ENCODE measurements around the gene MYLK.

Gene MYLK

GRCh38 chr3:123778991-123779622 lies 105.0 kb downstream of the MYLK start:
- in situ Hi-C loops (cut with MboI; ENCODE audit: low sequenced_read_pairs) = no loop called here

- in situ Hi-C loops (cut with MboI; ENCODE audit: low sequenced_read_pairs) = no loop called here
Measured at GRCh38 chr3:123778525-123778924, 105.6 kb downstream of the MYLK start.

- in situ Hi-C loops (cut with MboI; ENCODE audit: low sequenced_read_pairs) = no loop called here
Measured at GRCh38 chr3:123776071-123776782, 107.9 kb downstream of the MYLK start.

DNA sequence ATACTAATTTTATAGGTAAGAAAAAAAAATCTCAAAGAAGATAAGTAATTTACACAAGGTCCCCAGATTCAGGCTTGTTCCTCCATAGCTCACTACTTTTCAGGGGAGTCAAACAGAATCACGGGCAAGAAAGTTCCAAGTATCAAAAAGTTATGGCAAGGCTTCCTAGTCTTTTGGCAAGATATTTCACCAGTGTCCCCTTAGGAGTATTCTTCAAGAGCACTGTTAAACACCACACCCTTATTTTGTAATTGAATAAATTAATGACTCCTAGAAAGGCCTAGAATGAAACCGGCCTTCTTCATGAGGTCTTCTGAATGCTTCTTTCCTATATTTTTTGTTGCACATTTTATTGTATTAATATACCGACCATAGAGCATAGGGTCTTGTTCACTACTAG lies 109.7 kb downstream of the MYLK start:
- in situ Hi-C loops (cut with MboI; ENCODE audit: low sequenced_read_pairs) = no loop called here

DNA sequence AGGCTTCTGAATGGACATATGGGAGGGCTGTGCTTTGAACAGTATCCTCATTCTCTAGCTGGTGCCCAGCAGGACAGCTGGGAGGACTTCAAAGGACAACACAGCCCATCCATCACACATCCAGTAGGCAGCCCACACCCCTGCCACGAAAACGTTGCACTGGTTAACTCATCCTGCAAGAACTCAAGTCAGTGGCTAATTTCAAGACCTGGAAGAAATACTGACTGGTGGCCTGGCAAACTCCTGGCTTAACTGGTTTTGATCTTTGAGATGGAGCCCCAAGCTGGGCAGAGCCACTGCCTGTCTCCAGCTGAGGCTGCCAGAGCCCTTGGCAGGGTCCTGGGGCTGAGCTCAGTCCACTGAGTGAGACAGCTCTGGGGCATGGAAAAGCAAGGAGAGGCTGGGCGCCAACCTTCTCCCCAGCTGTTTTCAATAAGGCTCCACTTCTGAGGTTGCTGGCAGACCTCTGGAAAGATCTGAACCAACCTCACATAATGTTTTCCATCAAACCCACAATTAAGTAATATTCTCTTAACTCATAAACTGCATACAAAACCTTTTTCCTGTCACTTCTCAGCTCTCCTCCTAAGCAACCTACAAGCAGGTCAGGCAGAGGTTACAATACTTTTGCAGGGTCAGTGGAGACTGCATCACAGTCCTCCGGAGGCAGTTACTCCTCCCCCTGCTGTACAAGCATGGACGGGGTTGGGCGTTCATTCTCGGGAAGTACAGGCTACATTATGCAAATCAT lies 110.3 kb downstream of the MYLK start:
- in situ Hi-C loops (cut with MboI; ENCODE audit: low sequenced_read_pairs) = no loop called here

DNA sequence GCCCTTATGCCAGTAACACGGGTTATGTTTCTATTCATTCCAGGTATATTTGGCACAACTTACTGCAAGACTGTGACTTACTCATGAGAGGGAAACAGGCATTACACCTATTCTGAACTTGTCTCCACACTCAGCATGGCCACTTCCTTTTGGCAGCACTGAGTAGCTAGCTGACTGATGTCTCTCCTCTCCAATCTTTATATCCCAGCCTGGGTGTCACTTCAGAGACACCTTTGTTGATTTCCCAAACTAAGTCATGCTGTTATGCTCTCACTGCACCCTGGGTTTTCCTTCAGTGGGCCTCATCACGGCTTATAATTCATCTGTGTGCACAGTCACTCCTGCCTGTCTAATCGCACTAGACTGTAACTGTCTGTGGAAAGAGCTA lies 114.8 kb downstream of the MYLK start:
- in situ Hi-C loops (cut with MboI; ENCODE audit: low sequenced_read_pairs) = no loop called here

- in situ Hi-C loops (cut with MboI; ENCODE audit: low sequenced_read_pairs) = no loop called here
Measured at GRCh38 chr3:123768480-123769355, 115.4 kb downstream of the MYLK start.

- in situ Hi-C loops (cut with MboI; ENCODE audit: low sequenced_read_pairs) = no loop called here
Measured at GRCh38 chr3:123767564-123768292, 116.4 kb downstream of the MYLK start.

- in situ Hi-C loops (cut with MboI; ENCODE audit: low sequenced_read_pairs) = no loop called here
Measured at GRCh38 chr3:123767009-123767372, 117.1 kb downstream of the MYLK start.

- in situ Hi-C loops (cut with MboI; ENCODE audit: low sequenced_read_pairs) = no loop called here
Measured at GRCh38 chr3:123766193-123767008, 117.7 kb downstream of the MYLK start.

DNA sequence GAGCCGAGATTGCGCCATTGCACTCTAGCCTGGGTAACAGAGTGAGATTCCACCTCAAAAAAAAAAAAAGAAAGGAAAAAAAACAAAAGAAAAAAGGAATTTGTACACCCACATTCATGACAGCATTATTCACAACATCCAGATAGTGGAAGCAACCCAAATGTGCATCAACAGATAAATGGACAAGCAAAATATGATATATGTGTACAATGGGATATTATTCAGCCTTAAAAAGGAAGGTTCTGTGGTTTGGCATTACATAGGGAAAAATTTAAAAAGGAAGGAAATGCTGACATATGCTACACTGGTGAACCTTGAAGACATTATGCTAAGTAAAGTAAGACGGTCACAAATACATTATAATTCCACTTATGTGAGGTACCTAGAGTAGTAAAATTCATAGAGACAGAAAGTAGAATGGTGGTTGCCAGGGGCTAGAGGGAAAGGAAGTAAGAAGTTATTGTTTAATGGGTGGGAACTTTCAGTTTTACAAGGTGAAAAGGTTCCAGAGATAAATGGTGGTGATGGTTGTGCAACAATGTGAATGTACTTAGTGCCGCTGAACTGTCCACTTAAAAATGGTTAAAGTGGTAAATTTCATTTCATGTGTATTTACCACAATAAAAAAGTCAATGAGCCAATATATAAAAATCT lies 118.5 kb downstream of the MYLK start:
- in situ Hi-C loops (cut with MboI; ENCODE audit: low sequenced_read_pairs) = no loop called here

GRCh38 chr3:123764647-123765046 lies 119.5 kb downstream of the MYLK start:
- in situ Hi-C loops (cut with MboI; ENCODE audit: low sequenced_read_pairs) = no loop called here

- in situ Hi-C loops (cut with MboI; ENCODE audit: low sequenced_read_pairs) = no loop called here
Measured at GRCh38 chr3:123762805-123763204, 121.3 kb downstream of the MYLK start.

- in situ Hi-C loops (cut with MboI; ENCODE audit: low sequenced_read_pairs) = no loop called here
Measured at GRCh38 chr3:123760817-123761216, 123.3 kb downstream of the MYLK start.

DNA sequence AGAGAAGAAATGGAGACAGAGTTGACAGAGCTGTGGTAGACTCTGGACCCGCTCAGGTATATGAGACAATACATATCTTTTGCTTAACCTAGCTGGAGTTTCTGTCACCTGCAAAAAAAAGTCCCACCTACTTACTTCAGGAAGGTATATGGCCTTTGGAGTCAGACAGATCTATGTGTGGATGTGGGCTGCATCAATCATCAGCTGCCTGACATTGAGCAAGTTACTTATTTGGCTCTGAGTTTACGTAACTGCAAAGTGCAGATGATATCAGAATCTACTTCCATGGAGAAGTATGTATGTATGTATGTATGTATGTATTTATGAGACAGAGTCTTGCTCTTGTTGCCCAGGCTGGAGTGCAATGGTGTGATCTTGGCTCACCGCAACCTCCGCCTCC lies 124.3 kb downstream of the MYLK start:
- in situ Hi-C loops (cut with MboI; ENCODE audit: low sequenced_read_pairs) = no loop called here

- in situ Hi-C loops (cut with MboI; ENCODE audit: low sequenced_read_pairs) = no loop called here
Measured at GRCh38 chr3:123759311-123759710, 124.8 kb downstream of the MYLK start.

DNA sequence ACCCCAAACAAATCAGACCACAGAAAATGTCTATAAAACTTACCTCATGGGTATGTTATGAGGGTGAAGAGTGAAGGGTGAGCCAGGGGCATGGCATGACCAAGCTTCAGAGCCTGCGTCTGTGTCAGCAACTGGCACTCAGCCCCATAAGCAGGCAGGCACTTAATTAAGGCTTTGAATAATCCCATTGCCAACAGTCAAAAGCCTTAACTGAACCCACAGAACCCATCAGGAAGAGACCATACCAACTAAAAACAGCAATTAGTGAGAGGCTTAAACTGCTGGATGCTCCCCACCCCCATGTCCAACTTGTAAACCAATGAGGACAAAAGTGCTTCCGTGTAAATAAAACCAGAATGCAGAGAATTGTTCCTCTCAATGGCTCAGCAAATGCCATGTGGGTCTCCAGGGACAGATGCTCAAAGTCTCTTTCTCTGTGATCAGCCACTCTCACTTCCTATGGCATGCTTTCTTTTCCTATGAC lies 126.0 kb downstream of the MYLK start:
- in situ Hi-C loops (cut with MboI; ENCODE audit: low sequenced_read_pairs) = no loop called here

GRCh38 chr3:123757281-123757940 lies 126.7 kb downstream of the MYLK start:
- in situ Hi-C loops (cut with MboI; ENCODE audit: low sequenced_read_pairs) = no loop called here

Data from HL-60/S4 (cell line).